ENCODE data around the gene GLOD5. TPM values are rescaled to one million over a fixed set of nuclear protein-coding genes. Genes with fewer than 3 reads are reported as not detected.
A peak's percentile ranks its signal among the peaks of the same experiment; 100 is the strongest.

The GLOD5 gene
- total and polyA plus RNA-seq, 9 of the 15 experiments (the other 6 are each of a cell fraction or from before 2014, with no cell fraction given), result 0.27 to 4.4 (median 2.2) TPM

GRCh38 chrX:48786825-48787504, 25.4 kb downstream of the GLOD5 start (continued):
- TF ChIP-seq NR4A1 (CRISPR knock-in tag; IDR thresholded peaks at IDR 0.05) (no peak), NR4A1 (tag; IDR thresholded peaks at IDR 0.05) (no peak), SNRNP70 (optimal IDR thresholded peaks at IDR 0.05; ENCODE audit: low read depth, low read length) (no peak), RERE (CRISPR knock-in tag; IDR thresholded peaks at IDR 0.05; ENCODE audit: borderline replicate concordance) (no peak), NFRKB (IDR thresholded peaks at IDR 0.05; ENCODE audit: low read depth) (0 out of 2 replicates have a peak, but pooled peaks have one; percentile 25), DNMT1 (IDR thresholded peaks at IDR 0.05) (0 out of 2 replicates have a peak, but pooled peaks have one; percentile 19), SMARCA4 (IDR thresholded peaks at IDR 0.05) (0 out of 2 replicates have a peak, but pooled peaks have one; percentile 47), STAG1 (CRISPR knock-in tag; IDR thresholded peaks at IDR 0.05; ENCODE audit: borderline replicate concordance) (no peak), ZZZ3 (IDR thresholded peaks at IDR 0.05) (no peak), USF2 (CRISPR knock-in tag; IDR thresholded peaks at IDR 0.05) (no peak), ELF4 (CRISPR knock-in tag; IDR thresholded peaks at IDR 0.05) (peak; percentile 54; the same call in 1 of the 2 replicates), DPF2 (IDR thresholded peaks at IDR 0.05) (peak; percentile 36; the same call in 1 of the 2 replicates), ZBTB8A (IDR thresholded peaks at IDR 0.05; ENCODE audit: partially characterized antibody) (no peak), POLR2A (conservative IDR thresholded peaks at IDR 0.05) (peak; percentile 36; the same call in 1 of the 2 replicates), RFX5 (IDR thresholded peaks at IDR 0.05; ENCODE audit: low read depth, low read length) (no peak), KLF10 (CRISPR knock-in tag; IDR thresholded peaks at IDR 0.05) (no peak), MLLT1 (IDR thresholded peaks at IDR 0.05) (peak in 1 of 2 experiments; percentile 89; a peak in 3 of 4 replicates), ZNF354B (CRISPR knock-in tag; IDR thresholded peaks at IDR 0.05) (no peak), ZFP91 (CRISPR knock-in tag; IDR thresholded peaks at IDR 0.05) (no peak), POLR2AphosphoS5 (IDR thresholded peaks at IDR 0.05; ENCODE audit: control insufficient read depth, insufficient read depth, low read depth, low read length) (no peak), GTF2F1 (IDR thresholded peaks at IDR 0.05; ENCODE audit: low read depth, low read length) (no peak), CREM (IDR thresholded peaks at IDR 0.05; ENCODE audit: low read depth) (no peak)
